ENCODE measurements around the gene SENP5.
A peak's percentile ranks its signal among the peaks of the same experiment; 100 is the strongest.

SENP5 gene

GRCh38 chr3:196875258-196875657 lies 7.5 kb downstream of the SENP5 start:
- Histone ChIP-seq H3K9me3 (replicated peaks; ENCODE audit: insufficient read depth, low read length) (no peaks in the 10 kb centered on the region), H3K4me1 (ENCODE audit: low read length) (no peaks in the 10 kb centered on the region), H3K9me2 (replicated peaks; ENCODE audit: insufficient read depth, low read length) (no peaks in the 10 kb centered on the region), H3K79me2 (ENCODE audit: low read length) (peaks cover 100% of the 10 kb centered on the region), H3K27ac (ENCODE audit: low read length) (no peak overlapping the region), H3K4me3 (ENCODE audit: low read length) (no peak overlapping the region), H3F3A (ENCODE audit: insufficient read depth, low read length) (no peaks in the 10 kb centered on the region), H3K4me2 (ENCODE audit: low read depth, low read length) (no peak overlapping the region), H3K36me3 (replicated peaks; ENCODE audit: insufficient read depth, low read length) (no peaks in the 10 kb centered on the region), H3K9ac (ENCODE audit: low read length) (no peak overlapping the region), H4K20me1 (ENCODE audit: insufficient read depth, low read length) (peaks cover 34% of the 10 kb centered on the region), H3K27me3 (replicated peaks; ENCODE audit: insufficient read depth, low read length) (no peaks in the 10 kb centered on the region), H2AFZ (ENCODE audit: low read length) (no peak overlapping the region)
- TF ChIP-seq CTCF (IDR thresholded peaks at IDR 0.05; ENCODE audit: low read length) = no peak
- TF ChIP-seq EZH2phosphoT487 (IDR thresholded peaks at IDR 0.05; ENCODE audit: low read length) = no peak
- no peak for TF ChIP-seq EZH2 (optimal IDR thresholded peaks at IDR 0.05; ENCODE audit: low read depth, low read length)
- DNase-seq = no peak

GRCh38 chr3:196883361-196883760 lies 15.6 kb downstream of the SENP5 start:
- TF ChIP-seq CTCF (IDR thresholded peaks at IDR 0.05; ENCODE audit: low read length) = no peak
- no peak for TF ChIP-seq EZH2phosphoT487 (IDR thresholded peaks at IDR 0.05; ENCODE audit: low read length)
- no peak for TF ChIP-seq EZH2 (optimal IDR thresholded peaks at IDR 0.05; ENCODE audit: low read depth, low read length)
- H3K9ac ChIP-seq (ENCODE audit: low read length) = no peak overlapping the region
- H3K79me2 ChIP-seq (ENCODE audit: low read length) = peaks cover 98% of the 10 kb centered on the region
- H3K36me3 ChIP-seq (replicated peaks; ENCODE audit: insufficient read depth, low read length) = peaks cover 14% of the 10 kb centered on the region
- peak overlapping the region; percentile 38 for H3K4me2 ChIP-seq (ENCODE audit: low read depth, low read length)
- no peaks in the 10 kb centered on the region for H3K27me3 ChIP-seq (replicated peaks; ENCODE audit: insufficient read depth, low read length)
- H3K9me3 ChIP-seq (replicated peaks; ENCODE audit: insufficient read depth, low read length) = no peaks in the 10 kb centered on the region
- H3K27ac ChIP-seq (ENCODE audit: low read length) = peak overlapping the region; percentile 0; the same call in 1 of the 2 replicates
- peaks cover 16% of the 10 kb centered on the region for H3F3A ChIP-seq (ENCODE audit: insufficient read depth, low read length)
- DNase-seq = peak; percentile 75
- H4K20me1 ChIP-seq (ENCODE audit: insufficient read depth, low read length) = peaks cover 27% of the 10 kb centered on the region
- H3K4me1 ChIP-seq (ENCODE audit: low read length) = peaks cover 18% of the 10 kb centered on the region
- no peaks in the 10 kb centered on the region for H3K9me2 ChIP-seq (replicated peaks; ENCODE audit: insufficient read depth, low read length)
- H2AFZ ChIP-seq (ENCODE audit: low read length) = no peak overlapping the region
- 0 out of 2 replicates have a peak overlapping the region, but pooled peaks have one; percentile 1 for H3K4me3 ChIP-seq (ENCODE audit: low read length)

GRCh38 chr3:196886144-196886543 lies 18.4 kb downstream of the SENP5 start:
- Histone ChIP-seq H3K9me2 (replicated peaks; ENCODE audit: insufficient read depth, low read length) (no peaks in the 10 kb centered on the region), H3K9me3 (replicated peaks; ENCODE audit: insufficient read depth, low read length) (no peaks in the 10 kb centered on the region), H4K20me1 (ENCODE audit: insufficient read depth, low read length) (peaks cover 18% of the 10 kb centered on the region), H3K27me3 (replicated peaks; ENCODE audit: insufficient read depth, low read length) (no peaks in the 10 kb centered on the region), H3K79me2 (ENCODE audit: low read length) (peaks cover 95% of the 10 kb centered on the region), H2AFZ (ENCODE audit: low read length) (no peak overlapping the region), H3K27ac (ENCODE audit: low read length) (no peak overlapping the region), H3K4me3 (ENCODE audit: low read length) (no peak overlapping the region), H3K4me2 (ENCODE audit: low read depth, low read length) (no peak overlapping the region), H3K4me1 (ENCODE audit: low read length) (peaks cover 18% of the 10 kb centered on the region), H3K36me3 (replicated peaks; ENCODE audit: insufficient read depth, low read length) (peaks cover 14% of the 10 kb centered on the region), H3F3A (ENCODE audit: insufficient read depth, low read length) (peaks cover 16% of the 10 kb centered on the region), H3K9ac (ENCODE audit: low read length) (no peak overlapping the region)
- no peak for DNase-seq
- TF ChIP-seq CTCF (IDR thresholded peaks at IDR 0.05; ENCODE audit: low read length) = no peak
- no peak for TF ChIP-seq EZH2 (optimal IDR thresholded peaks at IDR 0.05; ENCODE audit: low read depth, low read length)
- TF ChIP-seq EZH2phosphoT487 (IDR thresholded peaks at IDR 0.05; ENCODE audit: low read length) = no peak

Data from MM.1S (cell line).